Activated CD4-positive, alpha-beta T cell treated with anti-CD3 and anti-CD28 coated beads for 36 hours (primary cell): ENCODE results near the gene DGCR2. TPM values are rescaled to one million over a fixed set of nuclear protein-coding genes. Genes with fewer than 3 reads are reported as not detected.
A peak's percentile ranks its signal among the peaks of the same experiment; 100 is the strongest.

Source experiments
- ATAC-seq: fragments of 200-7000 bp; cut with Tn5 transposase; one replicate; pipeline ENCODE4 v1.10.0; 2021; ENCODE audit warnings: mild to moderate bottlenecking, moderate library complexity
- CTCF ChIA-PET: fragments of 350-600 bp; sonication (Branson Sonifier 250); formaldehyde crosslinking; loops from one replicate; lab custom pipeline; 2021; ENCODE audit warnings: antibody characterized with exemption; lab: Charles Lee
- POLR2A ChIA-PET: fragments of 350-600 bp; sonication (Branson Sonifier 250); formaldehyde crosslinking; loops from one replicate; lab custom pipeline; 2021; ENCODE audit warnings: antibody characterized with exemption, inconsistent platforms; lab: Charles Lee
- DNase-seq: peaks from one replicate; pipeline ENCODE4 v3.0.0-alpha.2; 2020
- H3K27ac Mint-ChIP-seq: one replicate; pipeline ENCODE4 v1.8.0; 2021; ENCODE audit warnings: mixed read lengths
- H3K27me3 Mint-ChIP-seq: one replicate; pipeline ENCODE4 v1.8.0; 2021; ENCODE audit warnings: mixed read lengths
- H3K36me3 Mint-ChIP-seq: one replicate; pipeline ENCODE4 v1.8.0; 2021; ENCODE audit warnings: low read depth, mixed read lengths
- H3K4me1 Mint-ChIP-seq: one replicate; pipeline ENCODE4 v1.8.0; 2021; ENCODE audit warnings: mixed read lengths
- H3K4me3 Mint-ChIP-seq: one replicate; pipeline ENCODE4 v1.8.0; 2021; ENCODE audit warnings: mild to moderate bottlenecking, moderate library complexity, mixed read lengths
- H3K9me3 Mint-ChIP-seq: one replicate; pipeline ENCODE4 v1.8.0; 2021; ENCODE audit warnings: low read depth, mixed read lengths
- intact Hi-C, 2 experiments: fragments of 100-400 bp; cut with DNase I in 1 of 2; cut with micrococcal nuclease in 1 of 2; formaldehyde crosslinking; loops; one replicate each; pipeline versions ENCODE4 v1.14.2 to v1.15.1; 2022 to 2024; cut with DNase I, micrococcal nuclease
- total RNA-seq, 2 experiments: library from RNA; stranded (reverse); gene quantifications; one replicate each; pipeline ENCODE4 v1.2.3, GENCODE V29; 2021

The DGCR2 gene
- total RNA-seq, 2 experiments from 2014 or later, result 23.7 to 27.5 TPM

DNA sequence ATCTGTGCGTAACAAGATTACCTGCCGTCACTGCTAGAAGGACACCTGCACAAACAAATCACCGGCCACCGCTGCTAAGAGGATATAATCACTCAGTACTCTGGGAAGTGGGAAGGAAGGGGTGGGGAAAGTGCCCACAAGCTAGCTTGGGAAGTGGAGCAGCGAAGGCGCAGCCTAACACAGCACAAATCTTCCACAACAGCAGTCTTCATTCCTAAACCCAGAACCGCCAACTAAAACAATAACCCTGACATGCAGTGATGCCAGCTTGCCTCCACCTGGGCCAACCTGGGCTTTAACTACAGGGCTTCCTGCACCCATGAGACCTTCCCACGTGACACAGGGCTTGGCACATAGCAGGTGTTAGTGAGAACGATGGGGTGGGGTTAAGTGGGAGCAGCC lies 5.1 kb downstream of the DGCR2 start:
- ChIA-PET POLR2A (interaction anchor here (0.6 kb wide), 1 partner anchor 334 kb away, joined by 8 read pairs; no protein-coding TSS in a partner anchor), CTCF (no interaction called here)
- Mint-ChIP-seq H3K27me3 (no peaks in the 10 kb centered on the region), H3K27ac (no peak overlapping the region), H3K4me1 (peaks cover 70% of the 10 kb centered on the region), H3K9me3 (no peaks in the 10 kb centered on the region), H3K36me3 (peaks cover 7% of the 10 kb centered on the region), H3K4me3 (no peak overlapping the region)
- ATAC-seq (no peak), DNase-seq (no peak)
- intact Hi-C loops, result no loop called here

DNA sequence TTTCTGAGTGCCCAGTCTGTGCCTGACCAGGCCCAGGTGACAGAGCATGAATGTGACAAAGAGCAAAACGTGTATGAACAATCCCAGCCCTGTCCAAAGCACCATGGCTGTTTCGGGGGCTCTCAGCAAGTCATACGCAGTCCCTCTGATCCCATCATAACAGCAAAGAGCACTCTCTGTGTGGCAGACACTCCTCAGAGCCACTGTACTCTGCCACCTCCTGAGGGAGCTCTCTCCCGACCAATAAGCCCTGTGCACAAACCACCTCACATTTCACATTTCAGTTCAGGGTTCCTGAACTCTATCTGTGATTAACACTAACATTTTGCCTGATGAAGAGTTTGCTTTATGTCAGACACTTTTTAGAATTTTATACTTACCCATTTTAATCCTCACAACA lies 6.6 kb downstream of the DGCR2 start:
- Mint-ChIP-seq H3K36me3 (peaks cover 7% of the 10 kb centered on the region), H3K4me3 (no peak overlapping the region), H3K4me1 (peaks cover 77% of the 10 kb centered on the region), H3K27ac (no peak overlapping the region), H3K9me3 (no peaks in the 10 kb centered on the region), H3K27me3 (no peaks in the 10 kb centered on the region)
- no peak for DNase-seq
- intact Hi-C loops, result no loop called here
- ChIA-PET POLR2A (interaction anchor here (0.9 kb wide), 1 partner anchor 28 kb away, joined by 3 read pairs; no protein-coding TSS in a partner anchor), CTCF (interaction anchor here (1.3 kb wide), 1 partner anchor 10 kb away, joined by 3 read pairs; no protein-coding TSS in a partner anchor)
- peak; percentile 24 for ATAC-seq

DNA sequence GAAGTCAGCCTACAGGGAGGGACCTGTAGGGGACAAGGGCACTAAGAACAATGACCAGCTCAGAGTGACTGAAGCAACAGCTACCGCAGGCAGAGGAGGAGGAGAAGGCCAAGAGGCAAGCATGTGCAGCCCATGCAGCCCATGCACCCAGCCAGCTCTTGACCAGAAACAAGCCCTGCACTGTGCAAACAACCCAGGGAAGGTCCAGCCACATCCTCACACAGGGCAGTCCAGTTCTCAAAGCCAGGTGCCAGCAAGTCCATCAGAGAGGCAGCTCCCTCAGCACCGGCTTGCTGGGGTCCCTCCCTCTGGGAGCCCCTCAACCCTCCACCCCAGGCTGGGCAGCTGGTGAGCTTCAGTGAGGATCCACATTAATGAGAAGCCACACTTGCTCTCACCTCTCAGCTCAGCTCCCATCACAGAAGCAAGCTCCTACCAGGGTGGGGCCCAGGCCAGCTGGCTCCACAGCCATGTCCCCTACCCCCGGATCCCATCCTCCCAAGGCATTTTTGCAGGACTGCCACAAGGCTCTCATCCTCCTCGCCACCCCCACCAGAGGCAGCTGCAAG lies 7.1 kb downstream of the DGCR2 start:
- H3K4me3 Mint-ChIP-seq, result no peak overlapping the region
- ChIA-PET POLR2A (interaction anchor here (0.9 kb wide), 1 partner anchor 29 kb away, joined by 3 read pairs; no protein-coding TSS in a partner anchor), CTCF (interaction anchor here (1.3 kb wide), 1 partner anchor 10 kb away, joined by 3 read pairs; no protein-coding TSS in a partner anchor)
- DNase-seq, result no peak
- ATAC-seq, result no peak
- intact Hi-C loops, result no loop called here
- peaks cover 7% of the 10 kb centered on the region for H3K36me3 Mint-ChIP-seq
- no peaks in the 10 kb centered on the region for H3K9me3 Mint-ChIP-seq
- peaks cover 75% of the 10 kb centered on the region for H3K4me1 Mint-ChIP-seq
- peak overlapping the region; percentile 33 for H3K27ac Mint-ChIP-seq
- no peaks in the 10 kb centered on the region for H3K27me3 Mint-ChIP-seq

DNA sequence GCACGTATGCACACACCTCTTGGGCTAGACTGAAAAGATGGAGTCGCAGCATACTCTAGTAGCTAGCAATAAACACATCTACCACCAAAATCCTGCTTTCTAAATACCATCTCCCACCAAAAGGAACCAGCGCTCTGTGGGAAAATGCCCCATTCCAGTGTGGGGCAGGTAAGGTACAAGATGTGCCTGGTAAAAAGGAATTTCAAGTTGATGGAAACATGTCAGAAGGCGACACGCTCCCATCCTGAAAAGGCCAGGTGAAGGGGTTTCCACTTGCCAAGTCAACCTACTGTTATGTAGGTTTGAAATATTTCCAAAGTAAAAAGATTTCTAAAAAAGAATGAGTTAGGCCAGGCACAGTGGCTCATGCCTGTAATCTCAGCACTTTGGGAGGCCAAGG lies 8.8 kb downstream of the DGCR2 start:
- Mint-ChIP-seq H3K4me3 (no peak overlapping the region), H3K36me3 (peaks cover 7% of the 10 kb centered on the region), H3K9me3 (no peaks in the 10 kb centered on the region), H3K27ac (no peak overlapping the region), H3K27me3 (no peaks in the 10 kb centered on the region), H3K4me1 (peaks cover 77% of the 10 kb centered on the region)
- DNase-seq, result no peak
- no peak for ATAC-seq
- ChIA-PET CTCF (interaction anchor here (0.6 kb wide), 1 partner anchor 311 kb away, joined by 3 read pairs; no protein-coding TSS in a partner anchor), POLR2A (no interaction called here)
- intact Hi-C loops, result no loop called here

DNA sequence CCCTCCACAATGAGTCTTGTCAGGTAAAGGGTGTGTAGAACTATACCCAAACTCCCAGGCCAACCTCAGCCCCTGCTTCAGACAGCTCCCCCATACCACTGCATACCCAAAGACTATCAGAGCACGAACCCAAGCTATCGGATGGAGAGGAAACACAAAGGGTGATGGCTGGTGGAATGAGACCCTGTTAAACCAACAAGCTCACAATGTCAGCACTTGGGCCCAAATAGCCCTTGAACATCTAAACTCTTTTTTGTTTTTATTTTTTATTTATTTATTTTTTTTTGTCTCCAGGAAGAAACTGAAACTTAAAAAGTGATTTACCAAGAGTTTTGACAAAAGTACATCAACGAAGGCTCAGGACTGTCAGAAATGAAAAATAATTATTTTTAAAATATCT lies 10.6 kb downstream of the DGCR2 start:
- ATAC-seq (no peak), DNase-seq (no peak)
- POLR2A ChIA-PET, result no interaction called here
- no peaks in the 10 kb centered on the region for H3K27me3 Mint-ChIP-seq
- peak overlapping the region; percentile 67 for H3K27ac Mint-ChIP-seq
- peaks cover 78% of the 10 kb centered on the region for H3K4me1 Mint-ChIP-seq
- intact Hi-C loops, result no loop called here
- CTCF ChIA-PET, result interaction anchor here (0.5 to 1.2 kb wide), 5 partner anchors 9 to 289 kb away, joined by 3 to 8 read pairs (median 4); partner anchors contain the start of gene DGCR2
- H3K36me3 Mint-ChIP-seq, result peaks cover 7% of the 10 kb centered on the region
- no peak overlapping the region for H3K4me3 Mint-ChIP-seq
- no peaks in the 10 kb centered on the region for H3K9me3 Mint-ChIP-seq

DNA sequence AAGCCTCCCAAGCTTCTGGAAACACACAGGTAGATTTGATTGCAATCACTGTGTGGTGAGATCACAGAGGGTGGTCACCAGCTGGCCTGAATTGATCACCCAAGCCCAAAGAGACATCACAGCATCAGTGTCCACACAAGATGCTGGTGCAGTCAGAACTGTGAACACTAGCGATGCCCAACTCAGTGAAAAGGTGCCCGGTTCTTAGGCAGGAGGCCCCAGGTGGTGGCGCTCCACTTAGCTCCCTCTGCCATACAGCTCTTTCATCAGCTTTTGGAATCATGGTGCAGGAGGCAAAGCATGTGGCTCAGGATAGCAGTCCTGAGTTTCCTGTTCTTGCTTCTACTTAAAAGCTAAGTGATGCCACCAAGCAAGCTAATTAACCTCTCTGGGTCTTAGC lies 11.1 kb downstream of the DGCR2 start:
- no peaks in the 10 kb centered on the region for H3K9me3 Mint-ChIP-seq
- H3K27me3 Mint-ChIP-seq, result no peaks in the 10 kb centered on the region
- CTCF ChIA-PET, result interaction anchor here (0.6 to 1.2 kb wide), 5 partner anchors 11 to 289 kb away, joined by 3 to 8 read pairs (median 4); partner anchors contain the start of gene DGCR2

DNA sequence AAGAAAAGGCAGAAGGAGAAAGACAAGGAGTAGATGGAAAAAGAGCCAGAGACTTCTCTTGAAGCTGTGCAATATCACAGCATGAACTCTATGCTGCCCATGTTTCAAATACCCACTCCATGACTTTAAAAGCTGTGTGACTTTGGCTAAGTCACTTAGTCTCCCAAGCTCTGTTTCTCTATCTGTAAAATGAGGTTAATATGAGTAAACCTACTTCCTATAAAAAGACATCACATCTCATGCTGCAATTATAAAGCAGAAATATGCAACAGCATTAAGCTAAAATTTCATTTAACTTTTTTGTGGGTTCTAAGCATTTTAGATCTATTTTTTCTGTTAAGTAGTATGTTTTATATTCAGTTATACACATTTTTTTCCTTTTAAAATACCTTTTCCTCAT lies 11.6 kb downstream of the DGCR2 start:
- ChIA-PET CTCF (interaction anchor here (0.6 to 1.2 kb wide), 3 partner anchors 37 to 289 kb away, joined by 3 to 4 read pairs (median 4); no protein-coding TSS in a partner anchor), POLR2A (interaction anchor here (1.4 to 1.5 kb wide), 2 partner anchors 8 to 34 kb away, joined by 4 to 13 read pairs; partner anchors contain the start of gene ESS2)
- Mint-ChIP-seq H3K4me3 (no peak overlapping the region), H3K27ac (peak overlapping the region; percentile 67), H3K36me3 (peaks cover 7% of the 10 kb centered on the region), H3K9me3 (no peaks in the 10 kb centered on the region), H3K27me3 (no peaks in the 10 kb centered on the region), H3K4me1 (peaks cover 78% of the 10 kb centered on the region)
- intact Hi-C loops, result no loop called here
- ATAC-seq (no peak), DNase-seq (no peak)

More for the DNA sequence above, 11.1 kb downstream of the DGCR2 start:
- intact Hi-C loops, result no loop called here
- Mint-ChIP-seq H3K36me3 (peaks cover 7% of the 10 kb centered on the region), H3K4me3 (no peak overlapping the region), H3K4me1 (peaks cover 78% of the 10 kb centered on the region), H3K27ac (peak overlapping the region; percentile 67)
- DNase-seq, result no peak
- POLR2A ChIA-PET, result interaction anchor here (1.4 to 1.5 kb wide), 2 partner anchors 7 to 34 kb away, joined by 4 to 13 read pairs; partner anchors contain the start of gene ESS2
- ATAC-seq, result no peak

DNA sequence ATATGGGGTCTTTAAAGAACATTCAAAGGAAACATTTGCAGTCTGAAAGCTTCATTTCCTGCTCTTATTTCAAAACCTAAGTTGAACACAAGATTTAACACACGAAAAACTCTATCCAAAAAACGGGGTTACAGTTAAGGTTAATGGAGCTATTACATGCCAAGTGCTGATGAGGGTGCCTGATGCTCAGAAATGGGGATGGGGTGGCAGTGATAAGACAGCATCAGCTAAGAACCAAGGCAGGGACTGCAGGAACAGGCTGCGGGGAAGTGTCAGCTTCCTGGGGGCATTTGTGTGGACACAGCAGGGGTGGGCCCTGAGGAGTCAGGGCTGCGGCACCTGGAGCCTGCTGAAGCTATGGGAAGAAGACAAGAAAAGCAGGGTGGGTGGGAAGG lies 12.2 kb downstream of the DGCR2 start:
- peaks cover 7% of the 10 kb centered on the region for H3K36me3 Mint-ChIP-seq
- H3K27ac Mint-ChIP-seq, result peak overlapping the region; percentile 72
- peaks cover 73% of the 10 kb centered on the region for H3K4me1 Mint-ChIP-seq
- DNase-seq (no peak), ATAC-seq (no peak)
- peak overlapping the region; percentile 5 for H3K4me3 Mint-ChIP-seq
- H3K27me3 Mint-ChIP-seq, result no peaks in the 10 kb centered on the region
- intact Hi-C loops, result no loop called here
- CTCF ChIA-PET, result interaction anchor here (1.2 kb wide), 1 partner anchor 36 kb away, joined by 3 read pairs; no protein-coding TSS in a partner anchor
- no peaks in the 10 kb centered on the region for H3K9me3 Mint-ChIP-seq
- POLR2A ChIA-PET, result interaction anchor here (1.4 to 1.5 kb wide), 2 partner anchors 9 to 35 kb away, joined by 4 to 13 read pairs; partner anchors contain the start of gene ESS2

DNA sequence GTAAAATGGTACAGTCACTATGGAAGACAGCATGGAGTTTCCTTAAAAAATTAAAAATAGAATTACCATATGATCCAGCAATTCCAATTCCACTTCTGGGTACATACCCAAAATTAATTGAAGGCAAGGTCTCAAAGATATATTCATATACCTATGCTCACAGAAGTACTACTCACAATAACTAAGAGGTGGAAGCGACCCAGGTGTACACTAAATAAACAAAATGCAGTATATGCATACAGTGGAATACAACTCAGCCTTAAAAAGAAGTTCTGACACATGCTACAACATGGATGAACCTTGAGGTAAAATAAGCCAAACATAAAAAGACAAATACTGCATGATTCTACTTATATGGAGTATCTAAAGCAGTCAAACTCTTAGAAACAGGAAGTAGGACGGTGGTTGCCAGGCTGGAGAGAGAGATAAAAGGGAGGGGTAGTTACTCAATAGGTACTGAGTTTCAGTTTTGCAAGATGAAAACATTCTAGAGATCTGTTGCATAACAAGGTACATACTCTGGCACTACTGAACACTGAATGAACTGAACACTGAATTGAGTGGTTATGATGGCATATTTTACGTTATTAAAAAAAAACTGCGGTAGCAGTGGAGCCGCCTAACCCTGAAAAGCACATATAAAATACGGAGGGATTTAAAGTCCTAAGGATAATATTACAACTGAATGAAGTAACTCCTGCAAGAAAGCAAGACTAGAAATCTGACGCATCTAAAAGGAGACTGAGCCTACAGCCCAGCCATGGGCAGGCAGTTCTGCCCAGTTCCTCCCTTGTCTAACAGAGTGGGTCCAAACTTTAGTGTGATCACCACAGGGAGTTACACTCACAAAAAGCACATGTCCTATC lies 12.8 kb downstream of the DGCR2 start:
- ChIA-PET POLR2A (interaction anchor here (1.4 to 1.5 kb wide), 2 partner anchors 9 to 35 kb away, joined by 4 to 13 read pairs; partner anchors contain the start of gene ESS2), CTCF (no interaction called here)
- DNase-seq (peak; percentile 70), ATAC-seq (peak; percentile 94)
- peak overlapping the region; percentile 72 for H3K27ac Mint-ChIP-seq
- H3K4me1 Mint-ChIP-seq, result peaks cover 68% of the 10 kb centered on the region
- peaks cover 2% of the 10 kb centered on the region for H3K36me3 Mint-ChIP-seq
- intact Hi-C loops, result loop anchor here (1.0 to 10.0 kb wide), 6 partner anchors 13 to 185 kb away; partner anchors contain the start of genes CLTCL1 (in 2 of the 2), DGCR2 (in 1 of the 2), ESS2 (in 1 of the 2) and SLC25A1 (in 1 of the 2)
- no peaks in the 10 kb centered on the region for H3K9me3 Mint-ChIP-seq
- no peaks in the 10 kb centered on the region for H3K27me3 Mint-ChIP-seq
- peak overlapping the region; percentile 5 for H3K4me3 Mint-ChIP-seq

DNA sequence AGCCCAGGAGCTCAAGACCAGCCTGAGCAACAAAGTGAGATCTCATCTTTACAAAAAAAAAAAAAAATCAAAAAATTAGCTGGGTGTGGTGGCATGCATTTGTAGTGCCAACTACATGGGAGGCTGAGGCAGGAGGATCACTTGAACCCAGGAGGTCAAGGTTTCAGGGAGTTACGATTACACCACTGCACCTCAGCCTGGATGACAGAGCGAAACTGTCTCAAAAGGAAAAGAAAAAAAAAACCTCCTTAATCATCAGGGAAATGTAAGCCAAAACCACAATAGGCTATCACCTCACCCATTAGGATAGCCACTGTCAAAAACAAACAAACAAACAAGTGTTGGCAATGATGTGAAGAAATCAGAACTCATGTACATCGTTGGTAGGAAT lies 13.4 kb downstream of the DGCR2 start:
- H3K27ac Mint-ChIP-seq, result peak overlapping the region; percentile 72
- DNase-seq (no peak), ATAC-seq (no peak)
- intact Hi-C loops, result loop anchor here (1.0 to 10.0 kb wide), 6 partner anchors 13 to 186 kb away; partner anchors contain the start of genes CLTCL1 (in 2 of the 2), DGCR2 (in 1 of the 2), ESS2 (in 1 of the 2) and SLC25A1 (in 1 of the 2)
- H3K4me1 Mint-ChIP-seq, result peaks cover 72% of the 10 kb centered on the region
- H3K27me3 Mint-ChIP-seq, result no peaks in the 10 kb centered on the region
- H3K9me3 Mint-ChIP-seq, result no peaks in the 10 kb centered on the region
- ChIA-PET CTCF (interaction anchor here (0.6 to 1.6 kb wide), 3 partner anchors 10 to 70 kb away, joined by 3 to 4 read pairs (median 3); partner anchors contain the start of gene SLC25A1), POLR2A (no interaction called here)
- H3K4me3 Mint-ChIP-seq, result no peak overlapping the region
- H3K36me3 Mint-ChIP-seq, result peaks cover 2% of the 10 kb centered on the region
